Liver (tissue), 9 donors: ENCODE data around the gene TIRAP. TPM values are rescaled to one million over a fixed set of nuclear protein-coding genes. Genes with fewer than 3 reads are reported as not detected.

Experiments used
- DNase-seq: peaks from one replicate; pipeline ENCODE4 v3.0.0-alpha.2; 2017; ENCODE audit warnings: low spot score
- H3K27ac ChIP-seq, 2 donors: one replicate each; pipeline ENCODE4 v1.7.0; 2013; ENCODE audit warnings: inconsistent platforms in 2 of 2, low read length in 2 of 2, control low read depth in 1 of 2, low read depth in 1 of 2, mild to moderate bottlenecking in 1 of 2
- H3K27me3 ChIP-seq, 4 donors: one replicate each; pipeline versions ENCODE4 v1.6.1 to v1.7.0; 2013; ENCODE audit warnings: low read length in 3 of 4, inconsistent platforms in 1 of 4, mild to moderate bottlenecking in 1 of 4, moderate library complexity in 1 of 4; ENCODE audit not compliant: control insufficient read depth in 4 of 4, insufficient read depth in 4 of 4
- H3K36me3 ChIP-seq, 4 donors: one replicate each; pipeline versions ENCODE4 v1.6.1 to v1.7.0; 2013; ENCODE audit warnings: low read length in 3 of 4, mild to moderate bottlenecking in 3 of 4, low read depth in 1 of 4, moderate library complexity in 1 of 4; ENCODE audit not compliant: control insufficient read depth in 4 of 4, insufficient read depth in 3 of 4
- H3K4me1 ChIP-seq, 4 donors: one replicate each; pipeline versions ENCODE4 v1.6.1 to v1.7.0; 2013; ENCODE audit warnings: low read length in 3 of 4, mild to moderate bottlenecking in 3 of 4, moderate library complexity in 1 of 4; ENCODE audit not compliant: control insufficient read depth in 4 of 4, insufficient read depth in 4 of 4
- H3K4me3 ChIP-seq, 3 donors: one replicate each; pipeline versions ENCODE4 v1.6.1 to v1.7.0; 2013; ENCODE audit warnings: low read length in 3 of 3, control low read depth in 1 of 3, low read depth in 1 of 3, mild to moderate bottlenecking in 1 of 3
- H3K9ac ChIP-seq, 2 donors: one replicate each; pipeline ENCODE4 v1.7.0; 2013; ENCODE audit warnings: low read length in 2 of 2, mild to moderate bottlenecking in 2 of 2, moderate library complexity in 2 of 2, control low read depth in 1 of 2, low read depth in 1 of 2
- H3K9me3 ChIP-seq, 4 donors: one replicate each; pipeline versions ENCODE4 v1.6.1 to v1.7.0; 2013; ENCODE audit warnings: low read length in 3 of 4; ENCODE audit not compliant: control insufficient read depth in 4 of 4
- EGR1 ChIP-seq, 2 donors: IDR thresholded peaks; 2 replicates each; pipeline ENCODE4 v1.6.1; 2016 to 2018; ENCODE audit warnings: antibody characterized with exemption in 2 of 2, low read depth in 2 of 2
- FOXA1 ChIP-seq: IDR thresholded peaks from 2 replicates; pipeline ENCODE4 v1.6.1; 2016; ENCODE audit warnings: antibody characterized with exemption
- FOXA2 ChIP-seq: IDR thresholded peaks from 2 replicates; pipeline ENCODE4 v1.6.1; 2016; ENCODE audit warnings: antibody characterized with exemption
- GABPA ChIP-seq, 2 donors: IDR thresholded peaks in 1 of 2; conservative IDR thresholded peaks in 1 of 2; 2 replicates each; pipeline ENCODE4 v1.6.1; 2016; ENCODE audit warnings: antibody characterized with exemption in 2 of 2, mild to moderate bottlenecking in 1 of 2, moderate library complexity in 1 of 2
- HNF4A ChIP-seq, 2 donors: conservative IDR thresholded peaks; 2 replicates each; pipeline ENCODE4 v1.6.1; 2016; ENCODE audit warnings: antibody characterized with exemption in 2 of 2, mild to moderate bottlenecking in 2 of 2
- HNF4G ChIP-seq: IDR thresholded peaks from 2 replicates; pipeline ENCODE4 v1.6.1; 2016; ENCODE audit warnings: antibody characterized with exemption
- JUND ChIP-seq, 2 donors: IDR thresholded peaks; 2 replicates each; pipeline ENCODE4 v1.6.1; 2016; ENCODE audit warnings: antibody characterized with exemption in 2 of 2
- NR2F2 ChIP-seq: IDR thresholded peaks from 2 replicates; pipeline ENCODE4 v1.6.1; 2016; ENCODE audit warnings: antibody characterized with exemption
- RAD21 ChIP-seq, 2 donors: IDR thresholded peaks; 2 replicates each; pipeline ENCODE4 v1.6.1; 2016; ENCODE audit warnings: antibody characterized with exemption in 2 of 2, mild to moderate bottlenecking in 2 of 2
- REST ChIP-seq: IDR thresholded peaks from 2 replicates; pipeline ENCODE4 v1.6.1; 2016; ENCODE audit warnings: antibody characterized with exemption, mild to moderate bottlenecking
- RXRA ChIP-seq, 2 donors: IDR thresholded peaks; 2 replicates each; pipeline ENCODE4 v1.6.1; 2017 to 2018; ENCODE audit warnings: antibody characterized with exemption in 2 of 2, mild to moderate bottlenecking in 1 of 2
- SP1 ChIP-seq: IDR thresholded peaks from 2 replicates; pipeline ENCODE4 v1.6.1; 2018; ENCODE audit warnings: antibody characterized with exemption, mild to moderate bottlenecking
- TAF1 ChIP-seq: conservative IDR thresholded peaks from 2 replicates; pipeline ENCODE4 v1.6.1; 2016; ENCODE audit warnings: antibody characterized with exemption, mild to moderate bottlenecking
- YY1 ChIP-seq: IDR thresholded peaks from 2 replicates; pipeline ENCODE4 v1.6.1; 2016; ENCODE audit warnings: antibody characterized with exemption, mild to moderate bottlenecking
- WGBS: extraction: QIAGEN DNeasy Blood & Tissue Kit; methylation state at CpG from one replicate; pipeline ENCODE4 v1.1.7; 2013; 5-methylcytosine and 5-hydroxymethylcytosine counted together
- polyA plus RNA-seq, 2 donors: library from polyadenylated mRNA; stranded (reverse) in 1 of 2; unstranded in 1 of 2; fragments of 200-250 nt in 1 of 2; fragments of >200 nt in 1 of 2; fragmentation: Nextera tagmentation in 1 of 2; extraction: Ambion mirVana in 1 of 2; gene quantifications; one replicate each; pipeline versions ENCODE4 v1.2.1 to v1.2.3, GENCODE V29; 2013 to 2015
- total RNA-seq, 2 donors: library from RNA; depleted of rRNA; stranded (reverse); fragments of >200 nt; gene quantifications; one replicate each; pipeline ENCODE4 v1.2.3, GENCODE V29; 2014
- TF ChIP-seq, protein P1 (sequence below): IDR thresholded peaks from 2 replicates; pipeline ENCODE4 v1.6.1; 2016; ENCODE audit warnings: antibody characterized with exemption
- TF ChIP-seq, protein P2 (sequence below): fragments of 150-350 bp; IDR thresholded peaks from 2 replicates; pipeline ENCODE4 v1.5.1; 2017; ENCODE audit warnings: improper control_type of control experiment, low read depth, low read length; ENCODE audit not compliant: missing input control
- TF ChIP-seq, protein P3 (sequence below): IDR thresholded peaks from 2 replicates; pipeline ENCODE4 v1.6.1; 2016; ENCODE audit warnings: antibody characterized with exemption
- TF ChIP-seq, protein P4 (sequence below): IDR thresholded peaks from 2 replicates; pipeline ENCODE4 v1.6.1; 2016; ENCODE audit warnings: antibody characterized with exemption
- donor health status: healthy.
- donor health status: healthy.
- donor health status: healthy.
- donor health status: healthy.
- donor health status: healthy.

Gene TIRAP
- total and polyA plus RNA-seq, 4 donors, result 3.9 to 9.5 (median 6.4) TPM

DNA sequence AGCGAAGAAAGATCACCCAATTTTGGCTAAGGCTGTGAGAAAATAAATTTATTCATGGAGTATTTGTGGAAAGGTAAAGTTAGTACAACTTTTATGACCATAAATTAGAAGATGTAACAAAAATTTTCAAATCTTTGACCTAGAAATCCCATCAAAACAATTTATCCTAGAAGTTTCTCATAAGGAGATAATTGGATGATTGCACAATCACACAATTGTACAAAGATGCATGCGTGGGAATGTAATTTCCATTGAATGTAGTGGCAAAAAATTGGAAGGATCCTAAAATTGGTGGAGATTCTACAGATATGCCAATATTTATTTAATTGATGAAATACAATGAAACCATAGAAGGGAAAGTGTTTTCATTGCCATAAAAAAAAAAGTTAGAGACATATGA is 25.7 kb upstream of the TIRAP start:
- Histone ChIP-seq H3K27me3 (no peaks in the 10 kb centered on the region), H3K9me3 (no peaks in the 10 kb centered on the region), H3K36me3 (peaks cover 0 to 25% (median 9%) of the 10 kb centered on the region in 4 donors), H3K9ac (no peak overlapping the region), H3K4me1 (peaks cover 0 to 6% (median 2%) of the 10 kb centered on the region in 4 donors), H3K27ac (no peak overlapping the region), H3K4me3 (no peak overlapping the region)
- TF ChIP-seq, protein P1, sequence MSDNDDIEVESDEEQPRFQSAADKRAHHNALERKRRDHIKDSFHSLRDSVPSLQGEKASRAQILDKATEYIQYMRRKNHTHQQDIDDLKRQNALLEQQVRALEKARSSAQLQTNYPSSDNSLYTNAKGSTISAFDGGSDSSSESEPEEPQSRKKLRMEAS, result no peak
- TF ChIP-seq YY1, result no peak
- no peak for TF ChIP-seq FOXA2
- no peak for TF ChIP-seq NR2F2
- TF ChIP-seq FOXA1, result no peak
- no peak for TF ChIP-seq SP1
- no peak for TF ChIP-seq TAF1
- no peak for TF ChIP-seq HNF4A (conservative IDR thresholded peaks at IDR 0.05)
- TF ChIP-seq REST, result no peak
- TF ChIP-seq GABPA (IDR thresholded peaks at IDR 0.05 in 1 of 2, conservative IDR thresholded peaks at IDR 0.05 in 1 of 2), result no peak
- no peak for TF ChIP-seq RXRA (IDR thresholded peaks at IDR 0.05)
- TF ChIP-seq RAD21 (IDR thresholded peaks at IDR 0.05), result no peak
- TF ChIP-seq, protein P2, sequence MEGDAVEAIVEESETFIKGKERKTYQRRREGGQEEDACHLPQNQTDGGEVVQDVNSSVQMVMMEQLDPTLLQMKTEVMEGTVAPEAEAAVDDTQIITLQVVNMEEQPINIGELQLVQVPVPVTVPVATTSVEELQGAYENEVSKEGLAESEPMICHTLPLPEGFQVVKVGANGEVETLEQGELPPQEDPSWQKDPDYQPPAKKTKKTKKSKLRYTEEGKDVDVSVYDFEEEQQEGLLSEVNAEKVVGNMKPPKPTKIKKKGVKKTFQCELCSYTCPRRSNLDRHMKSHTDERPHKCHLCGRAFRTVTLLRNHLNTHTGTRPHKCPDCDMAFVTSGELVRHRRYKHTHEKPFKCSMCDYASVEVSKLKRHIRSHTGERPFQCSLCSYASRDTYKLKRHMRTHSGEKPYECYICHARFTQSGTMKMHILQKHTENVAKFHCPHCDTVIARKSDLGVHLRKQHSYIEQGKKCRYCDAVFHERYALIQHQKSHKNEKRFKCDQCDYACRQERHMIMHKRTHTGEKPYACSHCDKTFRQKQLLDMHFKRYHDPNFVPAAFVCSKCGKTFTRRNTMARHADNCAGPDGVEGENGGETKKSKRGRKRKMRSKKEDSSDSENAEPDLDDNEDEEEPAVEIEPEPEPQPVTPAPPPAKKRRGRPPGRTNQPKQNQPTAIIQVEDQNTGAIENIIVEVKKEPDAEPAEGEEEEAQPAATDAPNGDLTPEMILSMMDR, result no peak
- no peak for TF ChIP-seq JUND (IDR thresholded peaks at IDR 0.05)
- TF ChIP-seq, protein P3, sequence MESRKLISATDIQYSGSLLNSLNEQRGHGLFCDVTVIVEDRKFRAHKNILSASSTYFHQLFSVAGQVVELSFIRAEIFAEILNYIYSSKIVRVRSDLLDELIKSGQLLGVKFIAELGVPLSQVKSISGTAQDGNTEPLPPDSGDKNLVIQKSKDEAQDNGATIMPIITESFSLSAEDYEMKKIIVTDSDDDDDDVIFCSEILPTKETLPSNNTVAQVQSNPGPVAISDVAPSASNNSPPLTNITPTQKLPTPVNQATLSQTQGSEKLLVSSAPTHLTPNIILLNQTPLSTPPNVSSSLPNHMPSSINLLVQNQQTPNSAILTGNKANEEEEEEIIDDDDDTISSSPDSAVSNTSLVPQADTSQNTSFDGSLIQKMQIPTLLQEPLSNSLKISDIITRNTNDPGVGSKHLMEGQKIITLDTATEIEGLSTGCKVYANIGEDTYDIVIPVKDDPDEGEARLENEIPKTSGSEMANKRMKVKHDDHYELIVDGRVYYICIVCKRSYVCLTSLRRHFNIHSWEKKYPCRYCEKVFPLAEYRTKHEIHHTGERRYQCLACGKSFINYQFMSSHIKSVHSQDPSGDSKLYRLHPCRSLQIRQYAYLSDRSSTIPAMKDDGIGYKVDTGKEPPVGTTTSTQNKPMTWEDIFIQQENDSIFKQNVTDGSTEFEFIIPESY, result no peak
- TF ChIP-seq, protein P4, sequence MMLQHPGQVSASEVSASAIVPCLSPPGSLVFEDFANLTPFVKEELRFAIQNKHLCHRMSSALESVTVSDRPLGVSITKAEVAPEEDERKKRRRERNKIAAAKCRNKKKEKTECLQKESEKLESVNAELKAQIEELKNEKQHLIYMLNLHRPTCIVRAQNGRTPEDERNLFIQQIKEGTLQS, result no peak
- no peak for TF ChIP-seq HNF4G
- no peak for TF ChIP-seq EGR1 (IDR thresholded peaks at IDR 0.05; ENCODE audit: low read depth in 2 of 2)
- WGBS, result 92% methylated on average over 2 of the region's 2 CpGs
- DNase-seq, result no peak
